Measurements from ENCODE around the gene NBEAL1.
"Not testable (repeated sequence)": the region's sequence is repeated elsewhere in the genome, so short reads cannot be mapped to it uniquely, and the experiment has no call there.

Gene NBEAL1

GRCh38 chr2:203252818-203253217 is 238.1 kb downstream of the NBEAL1 start:
- Histone ChIP-seq H3K27ac (ENCODE audit: insufficient read depth in 1 of 2, low read depth in 1 of 2, low read length in 2 of 2, poor library complexity in 1 of 2, severe bottlenecking in 2 of 2) (no peak overlapping the region), H3K4me1 (ENCODE audit: control extremely low read depth in 1 of 4, control insufficient read depth in 4 of 4, insufficient read depth in 4 of 4, low read length in 3 of 4) (no peaks in the 10 kb centered on the region), H3K27me3 (replicated peaks in 2 of 5; ENCODE audit: control insufficient read depth in 4 of 5, insufficient read depth in 5 of 5, low read length in 4 of 5) (no peaks in the 10 kb centered on the region), H3K36me3 (ENCODE audit: control insufficient read depth in 4 of 4, insufficient read depth in 4 of 4, low read length in 3 of 4) (peaks cover 12 to 39% (median 34%) of the 10 kb centered on the region in 4 experiments), H3K9me3 (ENCODE audit: control extremely low read depth in 1 of 5, control insufficient read depth in 4 of 5, insufficient read depth in 2 of 5, low read depth in 1 of 5, low read length in 4 of 5) (peaks cover 0 to 7% (median 7%) of the 10 kb centered on the region in 5 experiments), H3K4me3 (ENCODE audit: control insufficient read depth in 1 of 7, extremely low read depth in 1 of 7, insufficient read depth in 4 of 7, low read depth in 2 of 7, low read length in 6 of 7) (no peak overlapping the region)
- WGBS (ENCODE audit: insufficient coverage) = 93% methylated on average over 11 of the region's 13 CpGs
- DNase-seq = no peak
- ChIA-PET POLR2A (no interaction called here), CTCF (interaction anchor here (1.4 kb wide), 1 partner anchor 13 kb away, joined by 5 read pairs; the partner anchor contains the start of gene CYP20A1)

- H3K9me3 ChIP-seq (ENCODE audit: control extremely low read depth in 1 of 5, control insufficient read depth in 4 of 5, insufficient read depth in 2 of 5, low read depth in 1 of 5, low read length in 4 of 5); DNase-seq; POLR2A ChIA-PET; H3K27me3 ChIP-seq (replicated peaks in 2 of 5; ENCODE audit: control insufficient read depth in 4 of 5, insufficient read depth in 5 of 5, low read length in 4 of 5); H3K4me1 ChIP-seq (ENCODE audit: control extremely low read depth in 1 of 4, control insufficient read depth in 4 of 4, insufficient read depth in 4 of 4, low read length in 3 of 4); CTCF ChIA-PET; H3K27ac ChIP-seq (ENCODE audit: insufficient read depth in 1 of 2, low read depth in 1 of 2, low read length in 2 of 2, poor library complexity in 1 of 2, severe bottlenecking in 2 of 2); H3K4me3 ChIP-seq (ENCODE audit: control insufficient read depth in 1 of 7, extremely low read depth in 1 of 7, insufficient read depth in 4 of 7, low read depth in 2 of 7, low read length in 6 of 7): not testable (repeated sequence)
- 97% methylated on average over 7 of the region's 10 CpGs for WGBS (ENCODE audit: insufficient coverage)
- peaks cover 13 to 39% (median 34%) of the 10 kb centered on the region in 4 experiments for H3K36me3 ChIP-seq (ENCODE audit: control insufficient read depth in 4 of 4, insufficient read depth in 4 of 4, low read length in 3 of 4)
Observed at GRCh38 chr2:203253422-203254095, 238.9 kb downstream of the NBEAL1 start.

GRCh38 chr2:203261326-203262159 is 246.9 kb downstream of the NBEAL1 start:
- 94% methylated on average over 2 of the region's 3 CpGs for WGBS (ENCODE audit: insufficient coverage)
- Histone ChIP-seq H3K27me3 (replicated peaks in 2 of 5; ENCODE audit: control insufficient read depth in 4 of 5, insufficient read depth in 5 of 5, low read length in 4 of 5) (no peaks in the 10 kb centered on the region), H3K27ac (ENCODE audit: insufficient read depth in 1 of 2, low read depth in 1 of 2, low read length in 2 of 2, poor library complexity in 1 of 2, severe bottlenecking in 2 of 2) (no peak overlapping the region), H3K36me3 (ENCODE audit: control insufficient read depth in 4 of 4, insufficient read depth in 4 of 4, low read length in 3 of 4) (peaks cover 2 to 31% (median 13%) of the 10 kb centered on the region in 4 experiments), H3K9me3 (ENCODE audit: control extremely low read depth in 1 of 5, control insufficient read depth in 4 of 5, insufficient read depth in 2 of 5, low read depth in 1 of 5, low read length in 4 of 5) (no peaks in the 10 kb centered on the region), H3K4me3 (ENCODE audit: control insufficient read depth in 1 of 7, extremely low read depth in 1 of 7, insufficient read depth in 4 of 7, low read depth in 2 of 7, low read length in 6 of 7) (no peak overlapping the region), H3K4me1 (ENCODE audit: control extremely low read depth in 1 of 4, control insufficient read depth in 4 of 4, insufficient read depth in 4 of 4, low read length in 3 of 4) (no peaks in the 10 kb centered on the region)
- DNase-seq = no peak
- CTCF ChIA-PET = interaction anchor here (0.5 to 2.3 kb wide), 4 partner anchors 14 to 259 kb away, joined by 3 to 5 read pairs (median 3); no protein-coding TSS in a partner anchor
- POLR2A ChIA-PET = interaction anchor here (0.6 kb wide), 1 partner anchor 46 kb away, joined by 4 read pairs; no protein-coding TSS in a partner anchor

Measured in common myeloid progenitor, CD34-positive (primary cell).